GDM1 (cell line): ENCODE results near the gene PARP1.

Source experiments
- DNase-seq: peaks from one replicate; lab custom pipeline; 2025; lab: John Stamatoyannopoulos, UW

Gene PARP1

DNA sequence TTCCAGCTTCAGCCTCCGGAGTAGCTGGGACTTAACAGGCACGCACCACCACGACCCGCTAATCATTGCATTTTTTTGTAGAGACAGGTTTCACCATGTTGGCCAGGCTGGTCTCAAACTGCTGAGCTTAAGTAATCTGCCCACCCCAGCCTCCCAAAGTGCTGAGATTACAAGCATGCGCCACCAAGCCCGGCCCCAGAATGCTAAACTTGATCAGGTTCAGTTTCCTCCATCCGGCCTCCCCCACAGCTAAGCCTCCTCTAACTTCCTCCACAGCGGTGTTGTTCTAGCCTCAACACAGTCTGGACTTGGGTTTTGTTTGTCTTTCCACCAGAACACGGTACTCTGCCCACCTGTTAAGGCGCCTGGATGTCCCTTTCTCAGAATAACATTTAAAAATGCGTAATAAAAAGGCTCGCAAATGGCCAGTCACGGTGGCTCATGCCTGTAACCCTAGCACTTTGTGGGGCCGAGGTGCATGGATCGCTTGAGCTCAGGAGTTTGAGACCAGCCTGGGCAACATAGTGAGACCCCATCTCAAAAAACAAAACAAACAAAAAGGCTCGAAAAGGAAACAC lies 2.4 kb downstream of the PARP1 start:
- no peak for DNase-seq

DNA sequence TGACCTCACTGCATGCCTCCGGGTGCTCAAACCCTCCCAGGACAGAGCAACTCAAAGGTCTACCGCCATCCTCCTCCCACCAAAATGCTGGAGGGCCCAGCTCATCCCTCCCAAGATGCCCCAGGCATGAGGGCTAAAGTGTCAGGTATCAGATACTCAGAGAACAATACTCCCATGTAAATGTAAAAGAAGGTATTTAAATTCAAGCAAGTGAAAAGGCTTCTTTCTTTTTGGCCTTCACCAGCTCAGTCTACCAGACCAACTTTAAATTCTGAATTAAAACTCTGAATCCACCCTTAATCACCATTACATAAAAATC lies 3.0 kb downstream of the PARP1 start:
- no peak for DNase-seq

DNA sequence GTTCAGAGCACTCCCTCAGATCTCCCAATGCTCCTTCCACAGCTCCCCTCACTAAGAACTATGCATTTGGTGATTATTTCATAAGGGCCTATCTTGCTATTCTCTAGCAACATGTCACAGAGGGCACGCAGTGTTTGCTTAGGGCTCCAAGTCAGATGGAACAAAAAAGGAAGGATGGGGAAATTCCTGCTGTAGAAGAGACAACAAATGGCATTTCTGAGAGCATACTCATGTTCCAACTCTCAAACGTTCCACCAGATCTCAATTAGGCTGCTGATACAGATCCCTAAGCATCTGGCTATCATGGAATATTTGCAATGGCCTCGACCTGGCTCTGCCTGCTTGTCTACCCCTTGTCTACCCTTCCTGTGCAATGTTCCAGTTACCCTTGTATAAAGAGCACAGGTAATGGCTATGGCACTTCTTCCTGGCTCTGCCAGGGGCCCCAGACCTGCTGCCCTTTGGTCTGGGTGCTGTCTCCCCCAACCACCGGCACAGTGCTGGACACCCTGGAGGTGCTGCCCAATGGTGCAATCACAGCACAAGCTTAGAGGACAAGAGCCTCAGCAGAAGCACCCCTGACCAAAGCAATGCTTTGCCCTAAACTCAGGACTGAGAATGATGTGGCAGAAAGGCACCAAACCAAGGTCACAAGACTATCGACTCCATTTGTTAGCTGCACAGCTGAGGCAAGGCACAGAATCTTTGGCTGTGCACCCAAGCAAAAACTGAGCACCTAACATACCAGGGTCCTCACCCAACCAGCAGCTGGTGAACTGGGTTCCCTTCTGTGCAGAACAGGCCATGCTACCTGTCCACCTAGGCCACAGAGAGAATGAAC lies 3.6 kb downstream of the PARP1 start:
- DNase-seq, result no peak

DNA sequence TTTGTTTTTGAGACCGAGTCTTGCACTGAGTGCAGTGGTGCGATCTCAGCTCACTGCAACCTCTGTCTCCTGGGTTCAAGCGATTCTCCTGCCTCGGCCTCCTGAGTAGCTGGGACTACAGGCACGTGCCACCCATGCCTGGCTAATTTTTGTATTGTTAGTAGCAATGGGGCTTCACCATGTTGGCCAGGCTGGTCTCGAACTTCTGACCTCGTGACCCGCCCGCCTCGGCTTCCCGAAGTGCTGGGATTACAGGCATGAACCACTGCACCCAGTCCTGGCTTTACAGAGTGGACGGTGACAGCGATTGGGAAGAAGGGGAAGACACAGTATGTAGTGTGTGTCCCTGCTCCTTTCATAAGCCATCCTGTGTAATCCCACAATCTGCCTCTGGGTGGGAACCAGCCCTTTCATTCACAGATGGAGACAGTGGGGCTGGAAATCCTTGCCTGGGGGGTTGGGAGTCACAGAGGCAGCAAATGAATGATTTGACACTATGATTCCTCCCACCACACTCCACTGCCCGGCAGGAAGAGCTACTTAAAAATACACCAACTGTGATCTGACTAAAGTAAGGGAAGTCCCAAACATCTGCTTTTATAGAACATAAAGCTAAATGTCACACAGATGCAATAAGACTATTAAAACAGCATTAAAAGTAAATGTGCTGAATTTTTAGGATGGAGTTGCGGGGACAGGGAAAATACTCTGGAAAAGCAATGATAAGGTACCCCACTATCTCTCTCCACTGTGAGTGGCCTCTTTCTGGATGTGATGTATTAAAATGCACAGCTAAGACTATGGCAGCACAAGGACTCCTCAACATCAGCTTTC lies 4.5 kb downstream of the PARP1 start:
- peak; percentile 26 for DNase-seq

DNA sequence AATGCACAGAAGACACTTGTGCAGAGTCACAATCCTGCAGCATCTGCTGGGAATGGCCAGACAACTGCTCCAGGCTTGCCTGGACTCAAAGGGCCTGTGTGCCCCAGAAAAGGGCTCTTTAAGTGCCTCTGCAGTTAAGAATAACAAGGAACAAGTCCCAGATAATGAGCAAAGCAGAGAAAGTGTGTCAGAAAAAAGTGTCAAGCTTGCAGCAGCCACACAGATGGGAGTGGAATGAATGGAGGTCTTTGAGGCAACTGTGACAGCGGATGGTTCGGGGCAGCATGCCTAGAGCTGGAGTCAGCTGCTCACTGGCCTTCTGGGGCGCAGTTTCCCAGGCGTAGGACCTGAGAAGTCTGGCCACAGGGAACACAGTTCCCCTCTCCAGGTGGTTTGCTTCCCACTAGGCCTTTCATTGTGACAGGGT lies 5.1 kb downstream of the PARP1 start:
- no peak for DNase-seq

DNA sequence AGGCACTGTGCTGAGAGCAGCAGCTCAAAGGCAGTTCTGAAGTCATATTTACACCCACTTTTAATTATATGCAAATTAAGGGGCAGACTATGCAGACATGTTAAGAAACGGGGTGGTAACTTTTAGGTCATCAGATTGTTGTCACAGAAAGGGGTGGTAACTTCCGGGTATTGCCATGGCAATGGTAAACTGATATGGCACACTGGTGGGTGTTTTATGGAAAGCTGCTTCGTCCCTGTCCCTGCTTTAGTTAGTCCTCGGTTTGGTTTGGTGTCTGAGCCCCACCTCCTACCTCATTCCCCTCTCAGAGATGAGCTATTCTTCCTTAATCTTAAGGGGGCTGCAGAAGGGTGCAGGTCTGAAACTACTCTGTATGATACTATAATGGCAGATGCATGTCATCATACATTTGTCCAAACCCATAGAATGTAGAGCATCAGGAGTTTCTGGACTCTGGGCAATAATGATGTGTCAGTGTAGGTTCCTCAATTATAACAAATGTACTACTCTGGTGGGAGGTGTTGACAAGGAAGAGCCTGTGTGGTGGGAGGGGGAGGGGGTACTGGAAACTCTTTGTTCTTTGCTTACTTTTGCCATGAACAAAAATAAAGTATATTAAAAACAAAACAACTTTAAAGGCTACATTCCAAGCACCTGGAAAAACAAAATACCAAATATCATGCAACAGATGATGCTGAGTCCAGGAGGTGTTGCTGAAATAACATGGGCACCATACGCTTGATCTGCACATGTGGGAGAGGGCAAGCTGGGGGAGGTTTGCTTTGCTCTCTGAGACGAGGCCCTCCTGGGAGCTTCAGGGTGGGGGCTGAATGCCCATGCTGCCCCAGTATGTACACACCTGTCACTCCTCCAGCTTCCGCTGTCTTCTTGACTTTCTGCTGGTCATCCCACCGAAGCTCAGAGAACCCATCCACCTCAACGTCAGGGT lies 6.3 kb downstream of the PARP1 start:
- DNase-seq, result no peak

DNA sequence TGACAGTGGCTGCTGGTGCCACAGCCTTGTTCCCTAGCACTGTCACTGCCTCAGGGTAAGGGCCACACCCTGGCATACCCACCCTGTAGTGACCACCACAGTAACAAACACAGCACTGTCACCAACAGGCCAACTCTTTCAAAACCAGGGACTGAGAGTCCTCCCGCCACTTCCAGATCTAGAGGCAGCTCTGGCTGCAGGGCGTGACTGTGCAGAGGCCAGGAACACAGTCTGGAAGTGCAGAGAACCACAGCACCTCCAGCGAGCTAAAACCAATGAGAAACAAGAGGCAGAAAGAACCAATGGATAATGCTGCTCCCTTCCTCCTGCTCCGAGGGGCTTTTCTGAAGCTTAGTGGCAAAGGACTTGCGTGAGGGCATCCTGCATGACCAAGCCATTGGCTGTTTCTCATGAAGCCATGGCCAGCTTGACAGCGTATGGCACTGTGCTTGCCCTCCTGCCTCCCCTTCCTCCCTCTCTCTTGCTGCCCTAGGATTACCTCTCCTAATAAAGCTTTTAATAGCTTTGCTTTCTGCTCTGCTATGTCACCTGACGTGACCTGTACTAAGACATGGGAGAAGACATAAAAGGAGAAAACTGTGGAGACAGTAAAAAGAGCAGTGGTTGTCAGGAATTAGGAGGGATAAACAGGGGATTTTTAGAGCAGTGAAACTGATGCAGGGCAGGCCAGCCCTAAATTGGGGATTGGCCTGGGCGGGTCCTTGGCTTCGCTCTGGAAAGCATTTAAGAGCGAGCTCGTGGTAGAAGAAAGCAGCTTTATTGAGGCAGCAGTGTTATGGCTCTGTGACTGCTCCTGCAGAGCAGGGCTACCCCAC lies 7.2 kb downstream of the PARP1 start:
- no peak for DNase-seq

DNA sequence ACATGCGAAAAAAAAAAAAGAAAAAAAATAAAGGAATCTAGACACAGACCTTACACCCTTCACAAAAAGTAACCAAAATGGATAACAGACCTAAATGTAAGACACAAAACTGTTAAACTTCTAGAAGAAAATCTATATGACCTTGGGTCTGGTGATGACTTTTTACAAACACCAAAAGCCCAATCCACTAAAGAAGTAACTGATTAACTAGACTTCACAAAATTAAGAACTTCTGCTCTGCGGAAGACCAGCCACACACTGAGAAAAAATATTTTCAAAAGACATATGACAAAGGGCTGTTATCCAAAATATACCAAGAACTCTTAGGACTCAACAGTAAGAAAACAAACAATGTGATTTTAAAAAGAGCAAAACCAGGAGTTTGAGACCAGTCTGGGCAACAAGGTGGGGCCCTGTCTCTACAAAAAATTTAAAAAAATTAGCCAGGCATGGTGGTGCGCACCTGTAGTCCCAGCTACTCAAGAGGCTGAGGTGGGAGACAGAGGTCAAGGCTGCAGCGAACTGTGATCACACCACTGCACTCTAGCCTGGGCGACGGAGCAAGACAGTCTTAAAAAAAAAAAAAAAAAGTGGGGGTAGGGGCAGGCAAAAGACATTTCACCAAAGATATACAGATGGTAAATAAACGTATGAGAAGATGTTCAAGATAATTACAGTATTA lies 9.8 kb downstream of the PARP1 start:
- no peak for DNase-seq

DNA sequence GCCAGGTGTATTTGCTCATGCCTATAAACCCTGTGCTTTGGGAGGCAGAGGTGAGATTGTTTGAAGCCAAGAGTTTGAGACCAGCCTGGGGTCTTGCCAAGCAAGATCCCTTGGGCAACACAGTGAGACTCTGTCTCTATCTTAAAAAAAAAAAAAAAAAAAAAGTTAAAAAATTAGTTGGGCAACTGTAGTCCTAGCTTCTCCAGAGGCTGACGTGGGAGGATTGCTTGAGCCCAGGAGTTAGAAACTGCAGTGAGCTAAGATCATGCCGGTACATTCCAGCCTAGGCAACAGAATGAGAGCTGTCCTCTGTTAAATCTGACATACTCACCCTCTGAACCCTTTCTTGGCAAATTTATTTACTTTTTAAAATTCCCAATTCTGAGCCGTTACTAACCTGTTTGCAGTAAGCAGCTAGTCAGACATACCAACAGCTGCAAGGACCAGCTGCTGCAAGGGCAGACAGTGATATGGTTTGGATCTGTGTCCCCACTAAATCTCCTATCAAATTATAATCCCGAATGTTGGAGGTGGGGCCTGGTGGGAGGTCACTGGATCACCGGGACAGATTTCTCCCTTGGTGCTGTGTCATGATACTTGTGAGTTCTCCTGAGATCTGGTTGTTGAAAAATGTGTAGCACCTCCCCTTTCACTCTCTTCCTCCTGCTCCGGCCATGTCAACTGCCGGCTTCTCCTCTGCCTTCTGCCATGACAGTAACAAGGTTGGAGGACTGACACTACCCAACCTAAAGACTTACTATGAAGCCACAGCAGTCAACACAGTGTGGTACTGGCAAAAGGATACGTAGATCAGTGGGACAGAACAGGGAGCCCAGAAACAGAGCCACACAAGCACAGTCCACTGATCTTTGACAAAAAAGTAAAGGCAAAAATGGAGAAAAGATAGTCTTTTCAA lies 10.6 kb downstream of the PARP1 start:
- DNase-seq, result no peak

DNA sequence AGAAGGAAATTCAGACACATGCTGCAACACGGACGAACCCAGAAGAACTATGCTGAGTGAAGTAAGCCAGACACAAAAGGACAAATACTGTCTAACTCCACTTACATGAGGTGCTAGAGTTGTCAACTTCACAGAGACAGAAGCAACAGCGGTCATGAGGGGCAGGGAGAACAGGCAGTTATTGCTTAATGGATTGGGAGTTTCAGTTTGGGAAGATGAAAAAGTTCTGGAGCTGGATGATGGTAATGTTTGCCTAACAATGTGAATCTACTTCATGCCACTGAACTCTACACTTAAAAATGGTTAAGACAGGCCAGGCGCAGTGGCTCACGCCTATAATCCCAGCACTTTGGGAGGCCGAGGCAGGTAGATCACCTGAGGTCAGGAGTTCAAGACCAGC lies 12.1 kb downstream of the PARP1 start:
- DNase-seq, result no peak

DNA sequence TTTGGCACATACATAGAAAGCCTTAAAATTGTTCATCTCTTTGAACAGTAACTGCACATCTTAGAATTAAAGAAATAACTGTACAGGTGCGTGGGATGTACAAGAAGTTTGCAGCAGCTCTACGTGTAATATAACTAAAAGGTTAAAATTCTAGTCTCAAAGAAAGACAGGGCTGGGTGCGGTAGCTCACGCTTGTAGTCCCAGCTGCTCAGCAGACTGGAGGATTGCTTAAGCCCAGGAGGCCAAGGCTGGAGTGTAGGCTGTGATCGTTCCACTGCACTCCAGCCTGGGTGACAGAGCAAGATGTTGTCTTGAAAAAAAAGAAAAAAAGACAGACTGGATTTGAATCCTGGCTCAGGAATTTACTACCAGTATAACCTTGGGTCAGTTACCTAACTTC lies 13.4 kb downstream of the PARP1 start:
- no peak for DNase-seq

DNA sequence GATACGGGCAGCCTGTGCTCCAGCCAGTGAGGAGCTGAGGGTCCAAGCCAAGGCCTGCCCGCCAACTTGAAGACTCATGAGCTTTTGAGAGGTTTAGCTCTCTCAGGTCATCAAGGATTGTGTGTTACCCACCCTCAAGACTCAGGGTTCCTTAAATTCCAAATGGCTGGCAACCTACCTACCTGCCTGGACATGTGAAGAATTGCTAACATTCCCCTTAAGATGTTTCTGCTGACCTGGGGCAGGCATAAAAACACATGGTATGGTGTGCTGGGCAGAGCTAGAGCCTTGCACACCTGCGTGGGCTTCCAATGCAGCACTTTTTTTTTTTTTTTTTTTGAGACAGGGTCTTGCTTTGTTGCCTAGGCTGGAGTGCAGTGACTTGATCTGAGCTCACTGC lies 17.2 kb downstream of the PARP1 start:
- no peak for DNase-seq

DNA sequence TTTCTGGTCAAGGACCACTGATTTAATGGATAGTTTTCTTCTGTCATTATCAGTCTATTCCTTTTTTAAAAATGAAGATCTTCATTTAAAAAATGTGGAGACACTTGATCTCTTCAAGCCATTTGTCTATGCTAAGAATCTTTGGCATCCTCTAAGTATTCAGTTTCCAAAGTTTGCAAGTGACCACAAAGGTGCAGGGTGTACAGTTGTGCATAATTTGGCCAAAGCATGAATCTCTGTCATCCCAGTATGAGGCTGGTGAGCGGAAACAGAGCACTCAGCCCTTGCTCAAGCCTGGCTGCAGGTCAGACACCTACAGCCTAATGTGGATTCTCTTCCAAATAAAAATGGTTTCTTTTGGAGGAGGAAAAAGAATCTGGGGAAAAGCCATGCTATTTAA lies 19.8 kb downstream of the PARP1 start:
- no peak for DNase-seq

DNA sequence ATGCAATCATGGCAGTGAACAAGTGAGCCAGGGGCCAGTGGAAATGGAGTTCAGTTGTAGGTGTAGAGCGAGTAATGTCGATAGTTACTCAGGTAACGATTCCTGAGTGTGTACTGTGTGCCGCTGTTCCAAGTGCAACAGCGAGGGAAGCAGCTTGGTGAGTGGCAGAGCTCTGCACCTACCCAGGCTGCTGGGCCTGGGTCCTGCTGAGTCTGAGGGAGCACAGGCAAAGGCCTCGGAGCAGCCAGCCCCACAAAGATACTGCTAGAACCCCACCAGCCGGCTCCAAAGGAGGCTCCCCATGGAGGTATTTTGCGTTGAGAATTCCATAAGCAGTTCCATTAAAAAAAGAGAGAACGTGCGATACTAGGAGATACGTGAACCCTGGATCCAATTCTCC lies 23.2 kb downstream of the PARP1 start:
- DNase-seq, result no peak

DNA sequence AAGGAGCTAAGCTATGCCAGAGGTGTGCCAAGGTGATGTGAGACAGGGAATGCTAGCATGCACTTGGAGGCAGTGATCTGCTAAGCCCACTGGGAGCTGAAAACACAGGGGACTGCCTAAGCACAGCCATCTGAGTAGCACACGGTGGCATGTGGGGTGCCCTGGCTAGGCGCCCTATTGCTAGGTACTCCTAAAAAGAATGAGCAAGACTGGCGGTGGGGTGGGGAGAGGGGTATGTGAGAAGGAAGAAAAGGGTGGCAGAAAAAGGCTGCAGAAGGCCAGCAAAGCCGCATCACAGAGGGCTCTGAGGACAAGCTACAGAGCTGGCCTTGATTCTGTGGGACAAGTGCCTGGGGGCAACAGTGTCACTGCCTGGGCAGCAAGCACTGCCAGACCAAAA lies 23.9 kb downstream of the PARP1 start:
- no peak for DNase-seq

DNA sequence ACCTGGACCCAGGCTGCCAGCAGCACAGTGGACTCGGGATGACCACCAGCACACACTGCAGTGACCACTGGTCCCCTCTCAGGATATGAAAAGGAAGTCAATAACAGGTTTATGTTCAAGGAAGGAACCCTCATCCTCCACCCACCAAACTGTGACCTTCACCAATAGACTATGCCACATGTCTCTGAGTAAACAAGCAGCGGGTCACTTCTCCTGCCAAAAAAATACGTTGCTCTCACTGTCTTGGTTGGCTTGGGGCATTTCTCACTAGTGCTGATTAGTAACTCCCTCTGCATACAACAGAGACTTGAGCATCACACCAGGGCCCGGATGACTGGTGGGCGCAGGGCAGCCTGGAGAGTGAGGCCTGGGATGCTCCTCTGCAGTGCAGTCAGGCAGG lies 25.9 kb downstream of the PARP1 start:
- no peak for DNase-seq

DNA sequence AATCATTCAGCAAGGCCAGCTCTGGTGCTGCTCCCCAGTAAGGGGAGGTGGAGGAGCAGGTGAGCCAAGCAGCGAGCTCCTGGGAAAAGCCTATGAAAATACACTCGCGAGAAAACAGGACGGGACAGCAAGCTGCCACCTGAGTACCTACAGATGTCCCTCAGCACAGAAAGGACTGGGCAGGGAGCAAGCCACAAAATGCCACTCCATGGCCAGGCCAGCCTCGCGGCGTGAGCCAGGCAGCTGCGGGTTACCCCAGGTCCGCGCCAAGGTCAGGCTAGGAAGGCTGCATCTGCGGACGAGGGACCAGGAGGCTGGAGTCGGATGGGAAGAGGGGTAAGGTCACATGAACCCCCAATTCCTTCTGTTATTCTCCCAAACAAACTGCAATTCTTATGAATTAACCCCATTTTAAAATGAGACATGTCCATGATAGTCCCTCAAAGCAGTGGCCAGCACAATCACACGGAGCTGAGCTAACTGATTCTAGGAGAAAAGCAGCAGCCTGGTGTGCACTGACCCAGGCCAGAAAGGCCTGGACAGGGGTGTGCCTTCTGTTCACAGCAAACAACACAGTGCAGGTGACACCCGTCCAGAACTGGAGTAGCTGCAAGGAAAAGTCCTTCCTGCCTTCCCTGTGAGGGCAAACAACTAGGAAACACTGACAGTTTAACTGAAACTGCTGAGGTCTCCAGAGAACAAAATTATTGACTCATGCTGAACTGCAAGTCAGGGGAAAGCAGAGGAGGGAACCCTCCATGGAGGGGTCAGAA lies 26.5 kb downstream of the PARP1 start:
- no peak for DNase-seq

DNA sequence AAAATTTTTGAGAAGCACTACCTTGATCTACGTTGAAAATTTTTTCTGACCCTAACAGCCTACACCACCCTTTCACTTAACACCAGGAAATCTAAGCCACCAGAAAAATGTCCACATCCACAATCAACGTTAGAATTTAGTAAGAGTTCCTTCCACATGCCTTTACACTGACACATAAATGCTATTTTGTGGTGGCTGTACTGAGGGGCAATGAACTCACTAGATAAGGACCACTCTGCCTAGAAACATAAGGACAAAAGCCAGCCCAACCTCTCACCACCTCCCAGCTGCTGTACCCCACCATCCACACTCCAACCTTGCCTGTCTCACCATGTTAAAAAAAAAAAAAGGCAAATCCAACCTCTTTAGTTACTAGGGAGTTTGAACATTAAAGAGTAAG lies 29.8 kb downstream of the PARP1 start:
- DNase-seq, result no peak

DNA sequence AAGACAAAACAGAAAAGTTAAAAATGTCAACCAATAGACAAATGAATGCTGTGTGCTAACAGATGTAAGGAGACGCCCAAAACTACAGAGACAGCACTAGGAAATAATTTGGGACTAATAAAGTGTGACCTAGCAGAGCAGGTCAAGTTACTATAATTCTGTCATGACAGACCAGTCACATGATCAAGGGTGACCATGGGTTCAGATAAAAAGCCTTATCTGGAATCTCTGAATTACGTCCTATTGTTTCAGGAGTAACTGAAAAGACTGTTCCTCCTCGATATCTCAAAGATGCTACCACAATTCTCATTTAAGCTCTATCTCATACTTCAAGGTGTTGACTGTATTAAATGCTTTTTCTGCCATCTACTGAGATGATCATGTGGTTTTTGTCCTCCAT lies 31.6 kb downstream of the PARP1 start:
- DNase-seq, result no peak
